ENCODE results near the gene BEGAIN.

- TF ChIP-seq CTCF (IDR thresholded peaks at IDR 0.05; ENCODE audit: low read length) (no peak), EZH2 (IDR thresholded peaks at IDR 0.05; ENCODE audit: borderline replicate concordance, low read length) (no peak)
These were observed 16.3 kb downstream of the BEGAIN start for GRCh38 chr14:100570726-100571454.

Measured in OCI-LY1 (cell line).